Measurements from ENCODE around the gene GXYLT1. TPM values are rescaled to one million over a fixed set of nuclear protein-coding genes. Genes with fewer than 3 reads are reported as not detected.
"Not testable (repeated sequence)": the region's sequence is repeated elsewhere in the genome, so short reads cannot be mapped to it uniquely, and the experiment has no call there.

GXYLT1 gene
- total and polyA plus RNA-seq, 8 donors, result 1.4 to 17.6 (median 6.1) TPM

GRCh38 chr12:42070036-42070435, 74.6 kb downstream of the GXYLT1 start:
- H3K27me3 ChIP-seq, result no peaks in the 10 kb centered on the region
- H3K36me3 ChIP-seq, result no peaks in the 10 kb centered on the region
- TF ChIP-seq POLR2A (IDR thresholded peaks at IDR 0.05) (no peak), EP300 (IDR thresholded peaks at IDR 0.05) (no peak), POLR2AphosphoS5 (IDR thresholded peaks at IDR 0.05) (no peak)
- TF ChIP-seq, protein P1, sequence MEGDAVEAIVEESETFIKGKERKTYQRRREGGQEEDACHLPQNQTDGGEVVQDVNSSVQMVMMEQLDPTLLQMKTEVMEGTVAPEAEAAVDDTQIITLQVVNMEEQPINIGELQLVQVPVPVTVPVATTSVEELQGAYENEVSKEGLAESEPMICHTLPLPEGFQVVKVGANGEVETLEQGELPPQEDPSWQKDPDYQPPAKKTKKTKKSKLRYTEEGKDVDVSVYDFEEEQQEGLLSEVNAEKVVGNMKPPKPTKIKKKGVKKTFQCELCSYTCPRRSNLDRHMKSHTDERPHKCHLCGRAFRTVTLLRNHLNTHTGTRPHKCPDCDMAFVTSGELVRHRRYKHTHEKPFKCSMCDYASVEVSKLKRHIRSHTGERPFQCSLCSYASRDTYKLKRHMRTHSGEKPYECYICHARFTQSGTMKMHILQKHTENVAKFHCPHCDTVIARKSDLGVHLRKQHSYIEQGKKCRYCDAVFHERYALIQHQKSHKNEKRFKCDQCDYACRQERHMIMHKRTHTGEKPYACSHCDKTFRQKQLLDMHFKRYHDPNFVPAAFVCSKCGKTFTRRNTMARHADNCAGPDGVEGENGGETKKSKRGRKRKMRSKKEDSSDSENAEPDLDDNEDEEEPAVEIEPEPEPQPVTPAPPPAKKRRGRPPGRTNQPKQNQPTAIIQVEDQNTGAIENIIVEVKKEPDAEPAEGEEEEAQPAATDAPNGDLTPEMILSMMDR (IDR thresholded peaks at IDR 0.05), result no peak
- no peak for DNase-seq
- H3K4me3 ChIP-seq, result no peak overlapping the region
- no peaks in the 10 kb centered on the region for H3K9me3 ChIP-seq
- 73 to 86% (median 83%) methylated on average over 4 of the region's 4 CpGs for WGBS, 5 donors
- intact Hi-C loops (cut with DNase I; ENCODE audit: low total_unique reads), result no loop called here
- H3K4me1 ChIP-seq, result no peaks in the 10 kb centered on the region
- no peak overlapping the region for H3K27ac ChIP-seq

DNA sequence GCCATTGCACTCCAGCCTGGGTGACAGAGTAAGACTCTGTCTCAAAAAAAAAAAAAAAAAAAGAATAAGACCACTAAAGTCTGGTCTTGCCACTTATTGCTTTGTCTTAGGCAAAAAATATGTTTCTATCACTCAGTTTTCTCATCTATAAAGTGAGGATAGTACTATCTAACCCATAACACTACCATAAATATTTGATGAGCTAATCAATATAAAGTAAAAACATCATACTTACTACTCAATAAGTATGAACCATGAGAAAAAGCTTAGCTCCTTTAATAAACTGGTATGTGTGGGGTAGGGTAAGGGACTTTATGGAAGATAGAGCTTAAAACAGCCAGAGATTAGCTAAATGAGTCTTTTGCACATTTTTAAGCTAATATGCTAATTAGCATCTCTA, 85.5 kb downstream of the GXYLT1 start:
- Histone ChIP-seq H3K27ac (no peak overlapping the region), H3K4me1 (no peaks in the 10 kb centered on the region), H3K9me3 (peaks cover 0 to 14% (median 11%) of the 10 kb centered on the region in 4 donors), H3K4me3 (no peak overlapping the region), H3K36me3 (no peaks in the 10 kb centered on the region), H3K27me3 (no peaks in the 10 kb centered on the region)
- intact Hi-C loops (cut with DNase I; ENCODE audit: low total_unique reads), result no loop called here
- TF ChIP-seq POLR2A (IDR thresholded peaks at IDR 0.05) (no peak), POLR2AphosphoS5 (IDR thresholded peaks at IDR 0.05) (no peak), EP300 (IDR thresholded peaks at IDR 0.05) (no peak)
- TF ChIP-seq, protein P1 (IDR thresholded peaks at IDR 0.05), result no peak
- DNase-seq, result no peak

GRCh38 chr12:42056130-42056529, 88.5 kb downstream of the GXYLT1 start:
- Histone ChIP-seq H3K27ac (no peak overlapping the region), H3K27me3 (no peaks in the 10 kb centered on the region), H3K4me1 (no peaks in the 10 kb centered on the region), H3K36me3 (no peaks in the 10 kb centered on the region), H3K4me3 (no peak overlapping the region), H3K9me3 (no peaks in the 10 kb centered on the region)
- intact Hi-C loops (cut with DNase I; ENCODE audit: low total_unique reads), result no loop called here
- TF ChIP-seq POLR2AphosphoS5 (IDR thresholded peaks at IDR 0.05) (no peak), POLR2A (IDR thresholded peaks at IDR 0.05) (no peak), EP300 (IDR thresholded peaks at IDR 0.05) (no peak)
- TF ChIP-seq, protein P1 (IDR thresholded peaks at IDR 0.05), result no peak
- peak in 1 of 2 donors; percentile 17 for DNase-seq
- WGBS, 5 donors, result 58 to 72% (median 68%) methylated on average over 3 of the region's 3 CpGs

DNA sequence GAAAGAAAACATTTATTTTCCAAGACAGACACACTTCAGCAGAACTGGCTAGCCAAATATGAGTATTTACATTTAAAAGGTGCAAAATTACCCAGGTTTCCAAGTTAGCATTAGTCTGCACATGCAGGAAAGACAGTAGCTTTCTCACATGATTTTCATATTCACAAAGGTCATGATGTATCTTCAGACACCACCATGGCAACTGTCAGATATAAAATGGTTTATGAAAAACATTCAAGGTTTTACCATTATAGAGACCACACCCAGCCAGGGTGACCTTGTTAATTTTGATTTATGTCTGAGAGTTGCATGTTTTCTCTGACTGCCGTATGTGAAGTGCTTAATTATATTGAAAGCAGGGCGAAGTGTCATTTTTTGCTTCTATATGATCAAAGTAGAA, 91.2 kb downstream of the GXYLT1 start:
- peaks cover 0 to 5% (median 0%) of the 10 kb centered on the region in 4 donors for H3K9me3 ChIP-seq
- TF ChIP-seq, protein P1 (IDR thresholded peaks at IDR 0.05), result no peak
- TF ChIP-seq EP300 (IDR thresholded peaks at IDR 0.05), result no peak
- TF ChIP-seq POLR2A (IDR thresholded peaks at IDR 0.05), result no peak
- TF ChIP-seq POLR2AphosphoS5 (IDR thresholded peaks at IDR 0.05), result no peak
- H3K27me3 ChIP-seq, result no peaks in the 10 kb centered on the region
- no peak overlapping the region for H3K4me3 ChIP-seq
- no peak for DNase-seq
- WGBS, 5 donors, result 64 to 89% (median 76%) methylated on average over 2 of the region's 2 CpGs
- H3K4me1 ChIP-seq, result no peaks in the 10 kb centered on the region
- H3K27ac ChIP-seq, result no peak overlapping the region
- intact Hi-C loops (cut with DNase I; ENCODE audit: low total_unique reads), result no loop called here
- H3K36me3 ChIP-seq, result no peaks in the 10 kb centered on the region

DNA sequence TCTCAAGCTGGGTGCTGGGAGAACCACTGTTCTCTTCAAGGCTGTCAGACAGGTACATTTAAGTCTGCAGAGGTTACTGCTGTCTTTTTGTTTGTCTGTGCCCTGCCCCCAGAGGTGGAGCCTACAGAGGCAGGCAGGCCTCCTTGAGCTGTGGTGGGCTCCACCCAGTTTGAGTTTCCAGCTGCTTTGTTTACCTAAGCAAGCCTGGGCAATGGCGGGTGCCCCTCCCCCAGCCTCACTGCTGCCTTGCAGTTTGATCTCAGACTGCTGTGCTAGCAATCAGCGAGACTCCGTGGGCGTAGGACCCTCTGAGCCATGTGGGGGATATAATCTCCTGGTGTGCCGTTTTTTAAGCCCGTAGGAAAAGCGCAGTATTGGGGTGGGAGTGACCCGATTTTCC, 95.7 kb downstream of the GXYLT1 start:
- WGBS, 5 donors, result 82 to 92% (median 85%) methylated on average over 7 to 8 of the region's 8 CpGs
- H3K9me3 ChIP-seq, result peaks cover 0 to 12% (median 2%) of the 10 kb centered on the region in 4 donors
- H3K27me3 ChIP-seq; intact Hi-C loops (cut with DNase I; ENCODE audit: low total_unique reads); H3K4me3 ChIP-seq; DNase-seq; H3K27ac ChIP-seq; H3K36me3 ChIP-seq; H3K4me1 ChIP-seq: not testable (repeated sequence)

Data from stomach (tissue), 9 donors.